OCI-LY3 (cell line): Measurements from ENCODE around the gene SFTA2.

Source experiments
- H2AFZ ChIP-seq: fragments of 200-600, 300-600 bp; shearing (Covaris generic); 2 replicates; pipeline ENCODE4 v1.6.0; 2014; ENCODE audit warnings: antibody characterized with exemption, low read depth, low read length
- H3K27ac ChIP-seq: fragments of 200-600, 300-600 bp; sonication (generic); 2 replicates; pipeline ENCODE4 v1.5.1; 2014; ENCODE audit warnings: mild to moderate bottlenecking, low read length, moderate library complexity, mixed read lengths
- H3K27me3 ChIP-seq: fragments of 200-600, 300-600 bp; sonication (generic); 2 replicates; pipeline ENCODE4 v1.6.1; 2014; ENCODE audit warnings: low read depth, low read length, mixed read lengths
- H3K36me3 ChIP-seq: fragments of 200-600, 300-600 bp; sonication (generic); replicated peaks from 2 replicates; pipeline ENCODE3; 2014; ENCODE audit warnings: low read depth, low read length, mixed read lengths
- H3K4me1 ChIP-seq: fragments of 300-600, 200-600 bp; sonication (generic); 2 replicates; pipeline ENCODE4 v1.6.1; 2014; ENCODE audit warnings: low read length, mixed read lengths
- H3K4me2 ChIP-seq: fragments of 200-600, 300-600 bp; sonication (generic); 2 replicates; pipeline ENCODE4 v1.6.1; 2014; ENCODE audit warnings: low read length, mixed read lengths
- H3K4me3 ChIP-seq: fragments of 300-600, 200-600 bp; sonication (generic); 2 replicates; pipeline ENCODE4 v1.5.1; 2014; ENCODE audit warnings: antibody characterized with exemption, mild to moderate bottlenecking, low read length, moderate library complexity
- H3K79me2 ChIP-seq: fragments of 300-600, 200-600 bp; shearing (Covaris generic); 2 replicates; pipeline ENCODE4 v1.6.1; 2014; ENCODE audit warnings: mild to moderate bottlenecking, low read length, mixed read lengths
- H3K9ac ChIP-seq: fragments of 300-600, 200-600 bp; shearing (Covaris generic); 2 replicates; pipeline ENCODE4 v1.6.0; 2014; ENCODE audit warnings: mild to moderate bottlenecking, low read length, moderate library complexity
- H3K9me3 ChIP-seq: fragments of 200-600, 300-600 bp; shearing (Covaris generic); 2 replicates; pipeline ENCODE4 v1.6.1; 2014; ENCODE audit warnings: low read length, mixed read lengths; ENCODE audit not compliant: insufficient read depth
- H4K20me1 ChIP-seq: fragments of 200-600, 300-600 bp; sonication (generic); 2 replicates; pipeline ENCODE4 v1.6.1; 2016; ENCODE audit warnings: low read length, mixed read lengths; ENCODE audit not compliant: insufficient read depth
- CTCF ChIP-seq: fragments of 200-600, 300-600 bp; sonication (generic); IDR thresholded peaks from 2 replicates; pipeline ENCODE4 v1.5.1; 2014; ENCODE audit warnings: antibody characterized with exemption, low read length, low read depth
- EZH2phosphoT487 ChIP-seq: fragments of 200-600 bp; shearing (Covaris generic); IDR thresholded peaks from 2 replicates; pipeline ENCODE4 v1.6.1; 2018; ENCODE audit warnings: antibody characterized with exemption, mixed run types, low read depth

Gene SFTA2

DNA sequence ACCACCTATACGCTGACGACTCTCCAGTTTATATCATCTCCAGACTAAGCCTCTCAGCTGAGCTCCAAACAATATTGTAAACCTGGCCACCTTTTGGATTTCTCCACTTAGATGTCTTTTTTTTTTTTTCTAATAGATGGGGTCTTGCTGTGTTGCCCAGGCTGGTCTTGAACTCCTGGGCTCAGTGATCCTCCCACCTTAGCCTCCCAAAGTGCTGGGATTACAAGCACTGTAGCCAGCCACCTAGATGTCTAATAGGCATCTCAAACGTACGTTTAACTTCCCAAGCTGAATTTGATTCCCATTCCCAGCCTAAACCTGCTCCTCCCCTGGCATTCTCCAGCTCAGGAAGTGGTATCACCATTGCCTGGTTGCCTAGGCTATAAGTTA is 42.5 kb downstream of the SFTA2 start:
- Histone ChIP-seq H2AFZ (no peak overlapping the region), H3K4me1 (peaks cover 7% of the 10 kb centered on the region), H3K27me3 (no peaks in the 10 kb centered on the region; the same call in 1 of the 2 replicates), H3K9ac (no peak overlapping the region), H3K4me2 (no peak overlapping the region), H3K4me3 (no peak overlapping the region), H4K20me1 (no peaks in the 10 kb centered on the region), H3K27ac (no peak overlapping the region), H3K36me3 (no peaks in the 10 kb centered on the region), H3K79me2 (no peaks in the 10 kb centered on the region), H3K9me3 (no peaks in the 10 kb centered on the region)
- TF ChIP-seq EZH2phosphoT487 (no peak), CTCF (no peak)

GRCh38 chr6:30888816-30889495 is 43.0 kb downstream of the SFTA2 start:
- Histone ChIP-seq H3K27ac (no peak overlapping the region), H4K20me1 (no peaks in the 10 kb centered on the region), H3K9me3 (no peaks in the 10 kb centered on the region), H3K9ac (no peak overlapping the region), H3K27me3 (no peaks in the 10 kb centered on the region; the same call in 1 of the 2 replicates), H2AFZ (no peak overlapping the region), H3K36me3 (no peaks in the 10 kb centered on the region), H3K4me3 (no peak overlapping the region), H3K4me2 (no peak overlapping the region), H3K4me1 (peaks cover 7% of the 10 kb centered on the region), H3K79me2 (no peaks in the 10 kb centered on the region)
- TF ChIP-seq EZH2phosphoT487: no peak
- no peak for TF ChIP-seq CTCF

DNA sequence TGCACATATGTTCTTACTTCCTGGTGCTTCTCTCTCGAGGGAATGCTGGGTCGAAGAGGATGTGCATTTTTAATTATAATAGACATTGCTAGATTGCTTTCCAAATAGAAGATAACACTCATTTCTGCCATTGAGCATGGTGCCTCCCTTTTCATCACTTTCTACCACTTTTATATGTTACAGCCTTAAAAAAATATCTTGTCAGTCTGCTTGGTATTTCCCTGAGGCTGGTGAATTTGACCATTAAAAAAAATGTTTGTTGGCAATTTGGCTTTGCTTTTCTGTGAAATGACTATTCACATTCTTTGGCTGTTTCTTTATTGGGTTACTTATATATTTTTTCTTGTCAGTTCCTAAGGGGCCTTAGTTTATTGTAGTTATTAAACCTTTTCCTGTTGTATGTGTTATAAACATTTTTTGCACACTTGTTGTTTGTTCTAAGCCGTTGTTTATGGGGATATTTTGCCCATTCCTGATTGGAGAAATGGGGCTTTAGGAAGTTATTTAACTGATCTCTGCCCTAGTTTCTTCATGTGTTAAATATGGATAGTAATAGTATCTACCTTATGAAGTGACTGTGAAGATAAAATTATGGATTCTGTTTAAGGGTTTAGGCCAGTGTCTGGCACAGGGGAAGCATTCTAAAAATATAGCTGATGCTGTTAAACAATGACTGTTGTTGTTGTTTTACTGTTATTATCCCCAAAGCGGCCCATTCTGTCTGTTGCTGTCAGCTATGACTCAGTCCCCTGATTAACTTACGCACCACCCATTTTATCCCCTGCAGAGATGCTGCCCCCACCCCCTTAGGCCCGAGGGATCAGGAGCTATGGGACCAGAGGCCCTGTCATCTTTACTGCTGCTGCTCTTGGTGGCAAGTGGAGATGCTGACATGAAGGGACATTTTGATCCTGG is 43.8 kb downstream of the SFTA2 start:
- H3K4me2 ChIP-seq: no peak overlapping the region
- H4K20me1 ChIP-seq: no peaks in the 10 kb centered on the region
- no peak overlapping the region for H3K4me3 ChIP-seq
- no peaks in the 10 kb centered on the region; the same call in 1 of the 2 replicates for H3K27me3 ChIP-seq
- TF ChIP-seq EZH2phosphoT487 (no peak), CTCF (no peak)
- no peaks in the 10 kb centered on the region for H3K36me3 ChIP-seq
- H3K9ac ChIP-seq: no peak overlapping the region
- no peaks in the 10 kb centered on the region for H3K79me2 ChIP-seq
- H3K9me3 ChIP-seq: no peaks in the 10 kb centered on the region
- no peak overlapping the region for H3K27ac ChIP-seq
- peaks cover 15% of the 10 kb centered on the region for H3K4me1 ChIP-seq
- no peak overlapping the region for H2AFZ ChIP-seq

DNA sequence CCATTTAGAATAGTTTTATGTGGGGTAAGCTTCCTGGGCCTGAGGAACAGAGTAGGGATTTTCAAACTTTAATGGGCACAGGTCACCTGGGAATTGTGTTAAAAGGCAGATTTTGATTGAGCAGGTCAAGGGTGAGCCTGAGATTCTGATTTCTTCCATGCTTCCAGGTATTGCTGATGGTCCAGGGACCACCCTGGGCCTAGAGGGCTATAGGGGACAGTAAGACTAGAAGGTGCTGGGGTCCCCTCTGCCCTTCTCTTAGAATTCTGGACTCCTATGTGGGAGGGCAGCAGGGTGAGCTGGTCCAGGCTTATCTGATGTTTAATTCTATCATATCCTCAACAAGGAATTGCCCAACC is 45.1 kb downstream of the SFTA2 start:
- no peak overlapping the region for H3K4me2 ChIP-seq
- no peaks in the 10 kb centered on the region for H4K20me1 ChIP-seq
- no peak overlapping the region for H3K9ac ChIP-seq
- H3K79me2 ChIP-seq: no peaks in the 10 kb centered on the region
- H3K27me3 ChIP-seq: no peaks in the 10 kb centered on the region; the same call in 1 of the 2 replicates
- H2AFZ ChIP-seq: no peak overlapping the region
- no peak overlapping the region for H3K27ac ChIP-seq
- no peak overlapping the region for H3K4me3 ChIP-seq
- peaks cover 28% of the 10 kb centered on the region for H3K4me1 ChIP-seq
- TF ChIP-seq CTCF: no peak
- H3K36me3 ChIP-seq: no peaks in the 10 kb centered on the region
- no peaks in the 10 kb centered on the region for H3K9me3 ChIP-seq
